AG10803 (cell line): ENCODE data around the gene THSD1.
"Not testable (repeated sequence)": the region's sequence is repeated elsewhere in the genome, so short reads cannot be mapped to it uniquely, and the experiment has no call there.

Experiments used
- DNase-seq: peaks from one replicate; pipeline ENCODE4 v3.0.0; 2010; ENCODE audit warnings: low read depth
- H3K4me3 ChIP-seq: 2 replicates; pipeline ENCODE4 v1.5.1; 2011; ENCODE audit warnings: mild to moderate bottlenecking, low read length, control low read depth
- TF ChIP-seq, protein P1 (sequence below): conservative IDR thresholded peaks from 2 replicates; pipeline ENCODE4 v1.5.1; 2011; ENCODE audit warnings: mild to moderate bottlenecking, low read length, control low read depth, inconsistent platforms

The THSD1 gene

DNA sequence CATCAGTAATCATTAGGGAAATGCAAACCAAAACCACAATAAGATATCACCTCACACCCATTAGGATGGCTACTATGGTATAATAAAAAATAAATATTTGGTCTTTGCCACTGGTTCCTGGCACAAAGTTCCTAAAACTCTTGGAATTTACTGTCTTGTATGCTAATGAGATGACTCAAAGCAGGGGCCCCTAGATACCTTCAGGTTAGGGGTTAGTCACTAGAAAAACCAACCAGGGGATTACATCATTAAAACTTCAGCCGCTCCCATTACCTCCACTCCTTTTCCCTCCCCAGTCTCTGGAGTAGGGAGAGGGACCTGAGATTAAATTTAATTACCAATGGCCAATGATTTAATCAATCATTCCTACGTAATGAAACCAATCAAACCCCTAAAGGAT, 49.6 kb downstream of the THSD1 start:
- peak; percentile 68 for DNase-seq
- TF ChIP-seq, protein P1, sequence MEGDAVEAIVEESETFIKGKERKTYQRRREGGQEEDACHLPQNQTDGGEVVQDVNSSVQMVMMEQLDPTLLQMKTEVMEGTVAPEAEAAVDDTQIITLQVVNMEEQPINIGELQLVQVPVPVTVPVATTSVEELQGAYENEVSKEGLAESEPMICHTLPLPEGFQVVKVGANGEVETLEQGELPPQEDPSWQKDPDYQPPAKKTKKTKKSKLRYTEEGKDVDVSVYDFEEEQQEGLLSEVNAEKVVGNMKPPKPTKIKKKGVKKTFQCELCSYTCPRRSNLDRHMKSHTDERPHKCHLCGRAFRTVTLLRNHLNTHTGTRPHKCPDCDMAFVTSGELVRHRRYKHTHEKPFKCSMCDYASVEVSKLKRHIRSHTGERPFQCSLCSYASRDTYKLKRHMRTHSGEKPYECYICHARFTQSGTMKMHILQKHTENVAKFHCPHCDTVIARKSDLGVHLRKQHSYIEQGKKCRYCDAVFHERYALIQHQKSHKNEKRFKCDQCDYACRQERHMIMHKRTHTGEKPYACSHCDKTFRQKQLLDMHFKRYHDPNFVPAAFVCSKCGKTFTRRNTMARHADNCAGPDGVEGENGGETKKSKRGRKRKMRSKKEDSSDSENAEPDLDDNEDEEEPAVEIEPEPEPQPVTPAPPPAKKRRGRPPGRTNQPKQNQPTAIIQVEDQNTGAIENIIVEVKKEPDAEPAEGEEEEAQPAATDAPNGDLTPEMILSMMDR, result no peak
- H3K4me3 ChIP-seq, result no peak overlapping the region

DNA sequence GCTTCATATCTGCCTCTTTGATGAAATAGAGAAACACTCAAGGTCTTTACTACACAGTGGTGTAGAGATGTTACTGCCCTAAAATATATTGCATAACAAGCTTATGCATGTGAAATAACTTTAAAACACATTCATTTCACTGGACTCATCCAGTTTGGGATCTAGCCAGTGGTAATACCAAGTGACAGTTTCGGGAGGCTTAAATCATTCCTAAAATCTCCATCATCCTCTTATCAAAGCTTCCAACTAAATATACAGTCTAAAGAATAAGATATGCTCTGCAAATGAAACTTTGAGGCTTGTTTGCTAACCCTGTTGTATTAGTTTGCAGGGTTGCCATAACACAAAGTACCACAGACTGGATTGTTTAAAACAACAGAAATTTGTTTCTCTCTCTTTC, 52.8 kb downstream of the THSD1 start:
- DNase-seq, result peak; percentile 82
- TF ChIP-seq, protein P1, result no peak
- no peak overlapping the region for H3K4me3 ChIP-seq

DNA sequence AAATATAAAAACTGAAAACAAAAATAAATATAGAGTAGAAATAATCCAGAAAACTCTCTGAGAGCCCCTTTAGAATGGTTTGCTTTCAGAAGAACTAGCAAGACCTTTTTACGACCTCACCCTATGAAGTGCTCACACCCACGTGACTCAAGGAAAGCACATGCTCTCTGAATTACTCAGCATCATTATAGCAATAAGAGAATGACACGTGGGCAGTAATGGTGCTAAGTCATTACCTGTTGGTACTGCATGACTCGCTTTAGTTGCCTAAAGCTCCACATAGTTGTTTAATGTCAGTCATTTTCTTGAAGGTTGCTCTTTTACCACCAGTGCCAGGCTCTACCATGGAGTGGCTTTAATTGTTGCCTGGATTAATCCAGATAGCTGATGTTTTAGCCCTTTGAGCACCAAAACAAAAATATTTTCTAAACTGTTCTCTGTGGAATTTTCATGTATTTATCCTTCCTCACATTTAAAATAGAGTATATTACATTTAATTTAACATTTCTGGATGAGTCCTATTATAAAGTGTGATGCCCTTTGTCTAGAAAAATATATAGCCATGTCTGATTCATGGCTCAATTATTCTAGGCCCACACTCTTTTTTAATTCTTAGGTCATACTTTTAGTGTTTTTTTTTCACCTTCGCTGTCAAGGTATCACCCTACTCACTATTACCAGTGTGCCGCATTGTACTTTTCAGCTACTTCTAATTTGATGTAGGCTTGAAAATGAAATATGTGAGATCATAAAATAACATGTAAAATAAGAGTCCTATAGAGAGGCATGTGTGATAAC, 56.8 kb downstream of the THSD1 start:
- TF ChIP-seq, protein P1, result no peak
- H3K4me3 ChIP-seq, result no peak overlapping the region
- peak; percentile 80 for DNase-seq

DNA sequence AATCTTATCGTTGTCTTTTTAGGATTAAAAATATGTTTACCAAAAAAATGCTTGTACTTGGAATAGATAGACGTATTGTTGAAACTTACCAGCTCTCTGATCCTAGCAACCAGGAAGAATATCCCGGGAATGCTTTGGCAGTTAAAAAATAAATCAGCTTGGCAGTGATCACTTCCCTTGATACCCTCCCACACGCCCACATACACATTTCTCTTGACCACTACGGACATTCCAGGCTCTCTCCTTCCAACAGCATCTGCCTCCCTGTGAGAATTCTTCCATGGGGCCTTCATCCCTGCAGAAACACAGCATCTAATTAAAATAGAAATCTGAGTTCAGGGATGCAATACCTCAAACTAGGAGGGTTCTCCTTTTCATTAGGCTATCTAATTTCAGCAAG, 57.9 kb downstream of the THSD1 start:
- TF ChIP-seq, protein P1, result no peak
- DNase-seq, result peak; percentile 94
- H3K4me3 ChIP-seq, result no peak overlapping the region

DNA sequence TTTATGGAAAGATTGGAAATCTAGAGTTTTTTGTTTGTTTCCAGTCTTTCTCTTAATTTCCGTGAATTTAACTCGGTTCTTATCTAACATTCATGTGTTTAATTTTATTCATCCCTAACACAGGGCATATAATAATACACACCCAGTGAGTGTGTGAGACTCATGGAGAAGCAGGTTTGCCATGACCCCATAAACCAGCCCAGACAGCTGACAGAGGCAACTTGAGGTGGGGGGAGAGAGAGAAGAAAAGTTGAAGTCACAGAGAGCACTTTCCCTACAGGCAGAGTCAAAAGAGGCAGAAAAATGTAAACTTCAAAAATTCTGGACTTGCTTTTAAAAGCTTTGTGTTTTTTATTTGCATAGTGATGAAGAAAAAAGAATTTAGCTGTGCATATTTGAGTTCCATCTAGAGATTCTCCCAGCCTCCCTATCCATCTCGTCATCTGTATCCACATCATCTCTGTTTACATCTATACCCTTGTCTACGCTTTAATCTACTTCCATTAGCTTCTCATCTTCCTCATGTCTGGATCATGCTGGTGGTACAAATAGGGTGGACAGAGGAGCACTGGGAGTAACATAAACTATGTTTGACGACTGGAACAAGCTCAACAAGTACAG, 60.2 kb downstream of the THSD1 start:
- no peak for DNase-seq
- TF ChIP-seq, protein P1, result no peak
- no peak overlapping the region for H3K4me3 ChIP-seq

DNA sequence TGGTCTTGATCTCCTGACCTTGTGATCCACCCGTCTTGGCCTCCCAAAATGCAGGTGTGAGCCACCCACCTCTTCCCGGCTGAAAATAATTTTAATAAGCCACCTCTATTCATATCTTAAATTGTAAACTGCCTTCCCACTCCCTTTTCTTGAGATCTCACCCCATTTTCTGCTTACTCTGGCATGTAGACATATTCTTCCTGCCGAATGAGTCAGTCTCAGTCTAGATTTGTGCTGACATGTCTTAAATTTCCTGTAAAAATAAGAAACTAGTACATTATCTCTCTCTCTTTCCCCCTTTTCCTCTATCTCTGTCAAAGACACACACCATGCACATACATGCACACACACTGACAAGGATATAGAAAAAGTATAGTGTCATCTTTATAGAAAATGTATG, 60.9 kb downstream of the THSD1 start:
- TF ChIP-seq, protein P1, result no peak
- H3K4me3 ChIP-seq, result no peak overlapping the region
- no peak for DNase-seq

DNA sequence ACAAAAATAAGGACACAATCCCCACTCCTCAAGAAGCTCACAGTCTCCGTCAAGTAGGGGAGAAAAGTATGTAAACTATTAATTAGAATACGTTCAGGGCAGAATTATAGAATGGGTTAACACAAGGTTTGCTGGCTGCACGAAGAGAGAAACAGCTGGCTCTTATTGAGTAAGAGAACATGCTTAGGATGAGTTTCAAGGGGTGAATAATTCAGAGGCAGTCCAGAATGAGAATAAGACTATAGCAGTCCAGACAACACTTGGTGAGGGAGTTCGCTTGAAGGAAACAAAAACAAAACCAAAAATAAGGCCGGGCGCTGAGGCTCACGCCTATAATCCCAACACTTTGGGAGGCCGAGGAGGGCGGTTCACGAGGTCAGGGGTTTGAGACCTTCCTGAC, 61.9 kb downstream of the THSD1 start:
- TF ChIP-seq, protein P1, result no peak
- peak; percentile 76 for DNase-seq
- H3K4me3 ChIP-seq, result peak overlapping the region; percentile 33

DNA sequence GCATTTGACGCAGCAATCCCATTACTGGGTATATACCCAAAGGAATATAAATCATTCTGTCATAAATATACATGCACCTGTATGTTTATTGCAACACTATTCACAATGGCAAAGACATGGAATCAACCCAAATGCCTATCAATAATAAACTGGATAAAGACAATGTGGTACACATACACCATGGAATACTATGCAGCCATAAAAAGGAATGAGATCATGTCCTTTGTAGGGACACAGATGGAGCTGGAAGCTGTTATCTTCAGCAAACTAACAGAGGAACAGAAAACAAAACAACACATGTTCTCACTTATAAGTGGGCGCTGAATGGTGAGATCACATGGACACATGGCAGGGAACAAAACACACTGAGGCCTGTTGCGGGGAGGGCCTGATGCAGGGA, 63.8 kb downstream of the THSD1 start:
- DNase-seq, H3K4me3 ChIP-seq: not testable (repeated sequence)

DNA sequence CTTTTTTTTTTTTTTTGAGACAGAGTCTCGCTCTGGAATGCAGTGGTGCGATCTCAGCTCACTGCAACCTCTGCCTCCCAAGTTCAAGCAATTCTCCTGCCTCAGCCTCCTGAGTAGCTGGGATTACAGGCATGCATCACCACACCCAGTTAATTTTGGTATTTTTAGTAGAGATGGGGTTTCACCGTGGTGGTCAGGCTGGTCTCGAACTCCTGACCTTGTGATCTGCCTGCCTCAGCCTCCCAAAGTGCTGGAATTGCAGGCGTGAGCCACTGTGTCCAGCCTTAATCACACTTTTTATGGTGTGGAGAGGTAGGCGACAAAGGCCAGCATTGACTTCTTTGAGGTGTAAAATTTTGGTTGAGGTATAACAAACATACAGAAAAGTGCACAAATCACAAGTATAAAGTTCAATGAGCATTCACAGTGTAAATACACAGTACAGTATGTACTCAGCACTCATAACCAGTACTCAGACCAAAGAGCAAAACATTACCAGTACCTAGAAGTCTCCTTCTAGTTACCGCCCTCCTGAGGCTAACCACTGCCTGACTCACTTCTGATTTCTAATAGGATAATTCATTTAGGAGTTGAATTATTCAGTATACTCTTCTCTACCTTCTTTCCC, 68.0 kb downstream of the THSD1 start:
- not testable (repeated sequence) for H3K4me3 ChIP-seq, DNase-seq

DNA sequence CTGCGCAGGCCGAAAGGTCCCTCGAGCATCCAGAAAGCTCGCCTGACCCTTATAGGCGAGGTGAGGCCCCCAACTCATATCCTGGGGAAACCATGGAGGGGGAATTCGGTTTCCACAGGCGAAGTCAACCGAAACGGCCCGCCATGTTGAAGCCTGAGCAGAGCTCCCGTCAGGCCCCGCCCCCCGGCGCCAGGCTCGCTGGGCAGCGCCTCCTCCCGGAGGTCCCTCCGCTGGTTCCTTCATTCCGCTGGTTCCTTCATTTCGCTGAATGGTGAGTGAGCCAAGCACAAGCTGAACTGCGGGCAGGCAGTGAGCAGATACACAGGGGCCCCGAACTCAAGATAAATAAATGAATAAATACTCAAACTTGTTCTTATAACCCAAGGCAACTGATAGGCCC, 71.9 kb downstream of the THSD1 start:
- H3K4me3 ChIP-seq, DNase-seq: not testable (repeated sequence)
